PC-9 (cell line): ENCODE data around the gene PIGR. TPM values are rescaled to one million over a fixed set of nuclear protein-coding genes. Genes with fewer than 3 reads are reported as not detected.

Experiments used
- BruUV-seq: library from RNA; stranded (reverse); fragments of 400-500 nt; replicated peaks from 2 replicates; lab custom pipeline; 2021; lab: Mats Ljungman, UMichigan
- CTCF ChIA-PET: fragments of 300-600 bp; sonication (Branson Sonifier 250); formaldehyde crosslinking; loops from one replicate; lab custom pipeline; 2022; ENCODE audit warnings: antibody characterized with exemption; lab: Charles Lee
- POLR2A ChIA-PET: fragments of 300-600 bp; sonication (Branson Sonifier 250); formaldehyde crosslinking; loops from one replicate; lab custom pipeline; 2022; ENCODE audit warnings: antibody characterized with exemption; ENCODE audit not compliant: unreplicated experiment; lab: Charles Lee
- DNase-seq, 2 experiments: peaks; one replicate each; pipeline versions ENCODE4 v3.0.0 to v3.0.0-alpha.2; 2015 to 2022; ENCODE audit warnings: mixed read lengths in 1 of 2
- H2AFZ ChIP-seq: fragments of 200-600 bp; sonication (generic); 2 replicates; pipeline ENCODE4 v1.8.1; 2017; ENCODE audit warnings: antibody characterized with exemption
- H3F3A ChIP-seq: fragments of 200-600 bp; sonication (generic); 2 replicates; pipeline ENCODE4 v1.8.1; 2017; ENCODE audit warnings: antibody characterized with exemption, mild to moderate bottlenecking, low read depth; ENCODE audit not compliant: insufficient read depth
- H3K27ac ChIP-seq: fragments of 200-600 bp; sonication (generic); 2 replicates; pipeline ENCODE4 v1.6.1; 2016; ENCODE audit warnings: mixed run types
- H3K27me3 ChIP-seq: fragments of 200-600 bp; sonication (generic); 2 replicates; pipeline ENCODE4 v1.6.1; 2016; ENCODE audit warnings: low read depth, mixed run types; ENCODE audit not compliant: insufficient read depth
- H3K36me3 ChIP-seq: fragments of 200-600 bp; sonication (generic); 2 replicates; pipeline ENCODE4 v1.6.1; 2016; ENCODE audit warnings: low read depth, mixed run types
- H3K4me1 ChIP-seq: fragments of 200-600 bp; sonication (generic); replicated peaks from 2 replicates; pipeline ENCODE4 v1.6.1; 2016; ENCODE audit warnings: mixed run types; ENCODE audit not compliant: insufficient read depth
- H3K4me2 ChIP-seq: fragments of 200-600 bp; sonication (generic); 2 replicates; pipeline ENCODE4 v1.6.1; 2017; ENCODE audit warnings: mixed run types
- H3K4me3 ChIP-seq: fragments of 200-600 bp; sonication (generic); 2 replicates; pipeline ENCODE4 v1.6.1; 2016; ENCODE audit warnings: mixed run types
- H3K79me2 ChIP-seq: fragments of 200-600 bp; sonication (generic); 2 replicates; pipeline ENCODE4 v1.6.1; 2017; ENCODE audit warnings: low read depth, mixed run types
- H3K9me2 ChIP-seq: fragments of 200-600 bp; sonication (generic); 2 replicates; pipeline ENCODE4 v1.8.1; 2017; ENCODE audit warnings: mild to moderate bottlenecking; ENCODE audit not compliant: insufficient read depth
- H3K9me3 ChIP-seq: fragments of 200-600 bp; sonication (generic); 2 replicates; pipeline ENCODE4 v1.8.1; 2016; ENCODE audit warnings: low read depth; ENCODE audit not compliant: insufficient read depth
- H4K20me1 ChIP-seq: fragments of 200-600 bp; sonication (generic); 2 replicates; pipeline ENCODE4 v1.8.1; 2017; ENCODE audit not compliant: insufficient read depth
- CTCF ChIP-seq: fragments of 200-600 bp; sonication (generic); conservative IDR thresholded peaks from 2 replicates; pipeline ENCODE4 v1.6.1; 2017; ENCODE audit warnings: mixed run types, antibody characterized with exemption, mild to moderate bottlenecking, moderate library complexity
- EZH2 ChIP-seq: fragments of 200-600 bp; sonication (generic); IDR thresholded peaks from 2 replicates; pipeline ENCODE4 v1.8.0; 2017; ENCODE audit warnings: antibody characterized with exemption, low read depth
- intact Hi-C: fragments of 100-400 bp; cut with micrococcal nuclease; formaldehyde crosslinking; loops from one replicate; pipeline ENCODE4 v1.10.0; 2022; ENCODE audit not compliant: unreplicated experiment
- total RNA-seq: library from RNA; stranded (reverse); gene quantifications from 2 replicates; pipeline ENCODE4 v1.2.3, GENCODE V29; 2021

PIGR gene
- total RNA-seq, 1 experiment from 2014 or later = not detected

DNA sequence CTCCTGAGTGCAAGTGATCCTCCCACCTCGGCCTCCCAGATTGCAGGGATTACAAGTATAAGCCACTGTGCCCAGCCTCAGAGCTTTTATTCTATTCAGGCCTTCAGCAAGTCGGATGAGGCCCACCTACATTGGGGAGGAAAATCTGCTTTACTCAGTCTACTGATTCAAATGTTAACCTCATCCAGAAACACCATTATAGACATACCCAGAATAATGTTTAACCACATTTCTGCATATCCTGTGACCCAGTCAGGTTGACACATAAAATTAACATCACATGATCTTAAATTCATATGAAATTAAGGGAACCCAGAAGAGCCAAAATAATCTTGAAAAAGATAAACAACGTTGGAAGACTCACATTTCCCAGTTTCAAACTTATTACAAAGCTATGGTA is 66.0 kb downstream of the PIGR start:
- Histone ChIP-seq H3K27me3 (no peaks in the 10 kb centered on the region), H3K27ac (no peak overlapping the region), H3F3A (no peaks in the 10 kb centered on the region), H3K4me1 (no peaks in the 10 kb centered on the region), H4K20me1 (no peaks in the 10 kb centered on the region), H2AFZ (no peak overlapping the region), H3K9me3 (peaks cover 27% of the 10 kb centered on the region; the same call in 1 of the 2 replicates), H3K79me2 (no peaks in the 10 kb centered on the region), H3K4me3 (no peak overlapping the region), H3K4me2 (no peak overlapping the region), H3K9me2 (no peaks in the 10 kb centered on the region), H3K36me3 (no peaks in the 10 kb centered on the region)
- POLR2A ChIA-PET = no interaction called here
- intact Hi-C loops = no loop called here
- BruUV-seq = no TSS peak
- no peak for DNase-seq
- TF ChIP-seq CTCF (no peak), EZH2 (no peak)
- CTCF ChIA-PET = no interaction called here

Other genes with a start within 250 kb of the PIGR start
- not detected in 2 replicates for gene IL19, start 175.7 kb downstream of the PIGR start, total RNA-seq
- not detected in 2 replicates for gene IL10, start 174.0 kb downstream of the PIGR start, total RNA-seq
- gene IL20, start 80.8 kb downstream of the PIGR start, total RNA-seq = not detected in 2 replicates
- gene IL24, start 49.0 kb downstream of the PIGR start, total RNA-seq = not detected in 2 replicates
- gene FCMR, start 24.5 kb downstream of the PIGR start, total RNA-seq = 0.63 and 1.2 TPM in 2 replicates
- not detected in 2 replicates for gene FCAMR, start 24.0 kb upstream of the PIGR start, total RNA-seq
- gene C1orf116, start 86.3 kb upstream of the PIGR start, total RNA-seq = 30.2 and 36.7 TPM in 2 replicates
- 11.2 and 12.5 TPM in 2 replicates for gene YOD1, start 104.7 kb upstream of the PIGR start, total RNA-seq
- gene PFKFB2, start 106.8 kb upstream of the PIGR start, total RNA-seq = 16.3 and 28.0 TPM in 2 replicates
- gene C4BPB, start 142.4 kb upstream of the PIGR start, total RNA-seq = 1.4 and 4.2 TPM in 2 replicates
- not detected in 2 replicates for gene C4BPA, start 157.8 kb upstream of the PIGR start, total RNA-seq